ENCODE results near the gene AEBP2. TPM values are rescaled to one million over a fixed set of nuclear protein-coding genes. Genes with fewer than 3 reads are reported as not detected.

AEBP2 gene
- total RNA-seq, 1 donor from 2014 or later, result 8.9 TPM

GRCh38 chr12:19506497-19506896, 67.2 kb downstream of the AEBP2 start:
- no peak for TF ChIP-seq CTCF (conservative IDR thresholded peaks at IDR 0.05; ENCODE audit: low read depth, low read length)
- no peak overlapping the region for H3K4me3 ChIP-seq (ENCODE audit: low read depth, low read length)
- DNase-seq (ENCODE audit: low read depth), result no peak

GRCh38 chr12:19507823-19508222, 68.5 kb downstream of the AEBP2 start:
- no peak for DNase-seq (ENCODE audit: low read depth)
- peak; percentile 35 for TF ChIP-seq CTCF (conservative IDR thresholded peaks at IDR 0.05; ENCODE audit: low read depth, low read length)

GRCh38 chr12:19510461-19510860, 71.2 kb downstream of the AEBP2 start:
- H3K4me3 ChIP-seq (ENCODE audit: low read depth, low read length), result no peak overlapping the region
- no peak for TF ChIP-seq CTCF (conservative IDR thresholded peaks at IDR 0.05; ENCODE audit: low read depth, low read length)
- no peak for DNase-seq (ENCODE audit: low read depth)

More at GRCh38 chr12:19507823-19508222, 68.5 kb downstream of the AEBP2 start:
- no peak overlapping the region for H3K4me3 ChIP-seq (ENCODE audit: low read depth, low read length)

GRCh38 chr12:19515179-19515578, 75.9 kb downstream of the AEBP2 start:
- DNase-seq (ENCODE audit: low read depth), result no peak
- no peak overlapping the region for H3K4me3 ChIP-seq (ENCODE audit: low read depth, low read length)
- no peak for TF ChIP-seq CTCF (conservative IDR thresholded peaks at IDR 0.05; ENCODE audit: low read depth, low read length)

GRCh38 chr12:19517583-19517982, 78.3 kb downstream of the AEBP2 start:
- H3K4me3 ChIP-seq (ENCODE audit: low read depth, low read length), result no peak overlapping the region
- DNase-seq (ENCODE audit: low read depth), result no peak
- no peak for TF ChIP-seq CTCF (conservative IDR thresholded peaks at IDR 0.05; ENCODE audit: low read depth, low read length)

- no peak overlapping the region for H3K4me3 ChIP-seq (ENCODE audit: low read depth, low read length)
- no peak for DNase-seq (ENCODE audit: low read depth)
- no peak for TF ChIP-seq CTCF (conservative IDR thresholded peaks at IDR 0.05; ENCODE audit: low read depth, low read length)
These were observed 78.9 kb downstream of the AEBP2 start for GRCh38 chr12:19518209-19518608.

- no peak for DNase-seq (ENCODE audit: low read depth)
- no peak overlapping the region for H3K4me3 ChIP-seq (ENCODE audit: low read depth, low read length)
- no peak for TF ChIP-seq CTCF (conservative IDR thresholded peaks at IDR 0.05; ENCODE audit: low read depth, low read length)
These were observed 81.5 kb downstream of the AEBP2 start for GRCh38 chr12:19520646-19521415.

All from epithelial cell of proximal tubule (primary cell).